Measurements from ENCODE around the gene SULT1A2.
"Not testable (repeated sequence)": the region's sequence is repeated elsewhere in the genome, so short reads cannot be mapped to it uniquely, and the experiment has no call there.

SULT1A2 gene

DNA sequence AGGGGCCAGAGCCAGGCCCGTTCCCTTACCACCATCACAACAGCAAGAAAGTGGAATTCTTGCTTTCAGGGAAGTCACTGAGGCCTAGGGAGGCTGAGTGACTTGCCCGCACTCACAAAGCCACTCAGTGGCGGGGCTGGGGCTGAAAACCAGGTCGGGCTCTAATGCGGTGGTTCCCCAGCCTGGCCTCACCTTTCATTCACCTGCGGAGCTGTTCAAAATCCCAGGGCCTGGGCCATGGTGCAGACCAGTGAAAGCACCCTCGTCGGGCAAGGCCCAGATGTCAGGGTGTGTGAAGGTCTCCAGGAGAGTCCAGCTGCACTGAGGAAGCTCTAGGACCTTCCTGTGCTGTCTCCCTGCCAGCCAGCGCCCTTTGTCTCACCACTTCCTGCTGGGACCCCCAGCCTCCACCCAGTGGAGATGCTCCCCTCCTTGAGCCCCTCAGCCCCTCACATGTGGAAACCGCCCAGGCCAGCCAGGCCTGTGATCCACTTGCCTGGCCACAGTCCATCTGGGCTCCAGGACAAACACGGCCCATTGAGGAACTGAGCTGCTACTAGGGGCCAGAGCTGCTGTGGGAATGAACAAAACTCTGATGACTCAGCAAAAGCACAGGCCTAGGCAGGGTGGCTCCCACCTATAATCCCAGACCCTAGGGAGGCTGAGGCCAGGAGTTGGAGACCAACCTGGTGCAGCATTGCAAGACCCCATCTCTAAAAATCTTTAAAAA, 12.2 kb upstream of the SULT1A2 start:
- DNase-seq, result not testable (repeated sequence)

DNA sequence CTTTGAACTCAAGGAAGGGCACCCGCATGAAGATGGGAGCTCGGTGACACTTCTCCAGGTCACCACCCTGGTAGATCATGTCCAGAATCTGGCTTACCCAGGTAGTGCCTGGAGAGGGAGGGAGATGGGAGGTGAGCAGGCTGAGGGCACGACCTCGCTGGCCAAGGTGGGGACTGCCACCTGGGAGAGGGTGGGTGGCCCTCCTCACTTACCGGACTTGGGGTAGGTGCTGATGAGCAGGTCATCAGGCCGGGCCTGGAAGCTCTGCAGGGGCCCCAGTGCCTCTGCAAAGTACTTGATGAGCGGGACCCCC, 11.6 kb upstream of the SULT1A2 start:
- DNase-seq, result not testable (repeated sequence)

DNA sequence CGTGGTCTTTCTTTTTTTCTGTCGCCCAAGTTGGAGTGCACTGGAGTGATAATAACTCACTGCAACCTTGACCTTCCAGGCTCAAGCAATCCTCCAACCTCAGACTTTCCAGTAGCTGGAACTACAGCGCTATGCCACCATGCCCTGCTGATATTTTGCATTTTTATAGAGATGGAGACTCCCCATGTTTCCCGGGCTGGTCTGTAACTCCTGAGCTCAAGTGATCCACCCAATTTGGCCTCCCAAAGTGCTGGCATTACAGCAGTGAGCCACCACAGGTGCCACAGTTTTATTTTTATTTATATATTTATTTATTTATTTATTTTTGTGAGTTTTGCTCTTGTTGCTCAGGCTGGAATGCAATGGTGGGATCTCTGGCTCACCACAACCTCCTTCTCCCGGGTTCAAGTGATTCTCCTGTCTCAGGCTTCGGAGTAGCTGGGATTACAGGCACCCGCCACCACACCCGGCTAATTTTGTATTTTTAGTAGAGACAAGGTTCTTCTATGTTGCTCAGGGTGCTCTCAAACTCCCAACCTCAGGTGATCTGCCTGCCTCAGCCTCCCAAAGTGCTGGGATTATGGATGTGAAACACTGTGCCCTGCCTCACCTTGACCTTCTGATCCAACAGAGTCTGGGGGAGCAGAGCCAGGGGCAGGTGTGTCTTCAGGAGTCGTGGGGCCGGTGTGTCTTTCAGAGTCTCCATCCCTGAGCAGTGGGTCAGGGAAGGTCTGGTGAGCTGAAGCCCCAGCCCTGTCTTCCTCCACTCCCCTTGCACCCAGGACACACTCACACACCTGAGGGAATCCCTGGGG, 11.0 kb upstream of the SULT1A2 start:
- DNase-seq, result not testable (repeated sequence)

DNA sequence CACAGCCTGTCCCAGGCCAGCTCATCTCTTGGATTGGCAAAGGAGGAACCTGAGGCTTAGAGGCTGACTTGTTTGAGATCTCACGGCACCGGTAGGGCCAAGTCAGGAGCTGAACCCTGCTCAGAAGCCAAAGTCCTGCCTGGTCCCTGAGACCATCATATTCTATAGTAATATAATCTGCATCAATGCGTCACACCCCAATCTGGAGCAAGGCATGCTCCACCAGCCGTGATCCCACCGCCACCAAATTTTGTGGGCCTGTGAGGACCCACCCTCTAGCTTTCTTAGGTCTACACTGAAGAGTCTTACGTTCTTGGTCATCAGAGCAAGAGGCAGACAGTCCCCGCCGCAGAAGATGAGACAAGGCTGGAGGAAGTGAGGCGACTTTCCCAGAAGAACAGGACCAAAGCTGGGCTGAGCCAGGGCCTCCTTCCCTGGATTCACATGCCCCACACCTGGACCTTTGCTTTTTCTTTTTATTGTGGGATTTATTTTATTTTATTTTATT, 10.3 kb upstream of the SULT1A2 start:
- no peak for DNase-seq

DNA sequence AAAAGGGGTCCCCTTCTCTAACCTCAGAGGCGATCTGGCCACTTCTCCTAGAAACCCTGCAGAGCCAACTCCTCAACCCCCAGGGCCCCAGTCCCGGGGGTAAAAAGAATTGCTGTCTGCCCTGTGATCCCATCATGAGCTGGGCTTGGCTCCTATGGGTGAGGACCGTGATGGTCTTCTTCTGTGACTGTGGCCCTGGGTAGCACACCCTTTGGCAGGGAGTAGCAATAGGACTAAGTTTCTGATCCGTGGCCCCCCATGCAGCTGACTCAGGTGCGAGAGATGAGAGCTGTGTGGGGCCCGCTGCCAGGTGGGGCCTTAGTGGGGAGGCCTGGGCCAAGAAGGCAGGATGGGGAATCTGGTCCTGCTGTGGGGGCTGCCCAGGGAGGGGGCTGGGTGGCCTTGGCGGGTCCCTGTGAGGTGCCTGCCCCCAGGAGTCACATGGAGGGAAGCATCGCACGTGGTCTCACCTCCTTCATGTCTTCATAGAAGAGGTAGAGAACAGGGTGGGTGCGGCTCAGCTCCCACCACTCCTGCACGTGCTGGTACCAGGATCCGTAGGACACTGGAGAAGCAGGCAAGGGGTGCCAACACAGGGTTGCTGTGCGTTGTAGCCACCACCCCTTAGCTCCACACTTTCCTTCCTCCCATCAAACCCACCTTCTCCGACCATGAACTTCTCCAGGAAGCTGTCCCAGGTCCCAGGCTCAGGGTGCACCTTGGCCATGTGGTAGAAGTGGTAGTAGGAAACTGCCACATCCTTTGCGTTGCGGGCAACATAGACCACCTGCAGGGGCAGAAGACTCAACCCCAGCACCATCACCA, 9.7 kb upstream of the SULT1A2 start:
- DNase-seq, result no peak

DNA sequence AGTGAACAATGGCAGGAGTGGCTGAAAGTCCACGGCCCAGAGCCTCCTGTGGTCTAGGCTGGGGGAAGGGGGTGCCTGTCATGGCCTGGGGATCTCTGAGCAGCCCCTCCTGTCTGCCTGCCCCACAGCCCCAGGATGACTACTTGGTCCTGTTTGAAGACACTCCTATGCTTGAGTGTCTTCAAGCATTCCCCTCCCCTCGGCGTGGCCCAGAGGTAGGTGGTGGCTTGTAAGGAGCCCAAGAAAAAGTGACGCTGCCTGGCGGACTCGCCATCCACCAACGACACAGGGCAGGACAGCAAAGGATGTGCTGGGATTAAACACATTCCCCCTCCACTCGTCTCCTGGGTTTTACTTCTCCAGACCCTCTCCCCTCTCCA, 7.3 kb upstream of the SULT1A2 start:
- no peak for DNase-seq

DNA sequence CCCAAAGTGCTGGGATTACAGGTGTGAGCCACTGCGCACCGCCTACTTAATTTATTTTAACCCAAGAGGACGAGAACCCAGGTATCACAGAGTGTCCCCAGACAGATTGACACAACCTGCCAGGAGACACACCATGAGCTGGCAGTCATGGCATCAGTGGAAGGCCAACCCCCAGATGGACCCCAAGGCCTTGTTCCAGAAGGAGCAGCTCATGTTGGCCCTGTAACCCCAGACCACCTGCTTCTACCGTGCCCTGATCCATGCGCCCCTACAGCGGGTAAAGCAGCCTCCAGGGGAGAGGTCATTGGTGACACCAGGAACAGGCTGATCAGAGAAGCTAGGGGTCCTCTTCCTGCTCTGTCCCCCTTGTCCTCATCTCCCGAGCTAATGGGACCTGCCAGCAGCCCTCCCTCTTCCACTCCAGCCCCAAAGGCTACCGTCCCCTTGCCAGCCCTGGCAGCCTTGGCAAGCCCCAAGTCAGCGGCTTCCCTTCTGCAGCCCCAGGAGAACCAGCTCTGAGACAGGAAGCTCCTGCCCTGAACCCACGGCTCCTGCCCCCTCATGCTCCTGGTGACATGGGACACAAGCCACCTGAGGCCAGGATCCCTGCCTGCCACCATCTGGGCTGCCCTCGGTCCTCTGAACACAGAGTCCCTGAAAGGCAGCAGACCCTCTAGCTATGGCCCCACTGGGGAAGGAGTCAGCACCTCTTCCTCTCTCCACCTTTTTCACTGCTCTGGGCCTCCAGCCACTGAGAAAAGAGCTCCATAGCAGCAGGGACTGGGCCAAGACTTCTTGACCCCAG, 6.7 kb upstream of the SULT1A2 start:
- no peak for DNase-seq

DNA sequence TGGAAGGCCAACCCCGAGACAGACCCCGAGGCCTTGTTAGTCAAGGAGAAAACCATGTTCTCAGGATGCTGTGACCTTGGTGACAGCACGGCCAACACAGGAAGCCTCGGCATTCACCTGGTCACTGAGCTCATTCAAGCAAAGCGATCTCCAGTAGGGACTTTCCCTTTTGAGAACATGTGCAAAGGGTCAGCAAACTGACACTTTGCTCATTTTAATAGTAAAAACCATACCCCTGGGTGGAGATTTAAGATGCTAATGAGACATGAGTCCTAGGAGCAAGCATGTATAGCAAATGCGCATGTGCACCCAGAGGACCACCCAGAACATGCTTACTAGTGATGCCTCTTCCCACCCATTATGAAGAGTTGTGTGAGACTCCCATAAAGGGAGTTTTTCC, 5.7 kb upstream of the SULT1A2 start:
- DNase-seq, result no peak

DNA sequence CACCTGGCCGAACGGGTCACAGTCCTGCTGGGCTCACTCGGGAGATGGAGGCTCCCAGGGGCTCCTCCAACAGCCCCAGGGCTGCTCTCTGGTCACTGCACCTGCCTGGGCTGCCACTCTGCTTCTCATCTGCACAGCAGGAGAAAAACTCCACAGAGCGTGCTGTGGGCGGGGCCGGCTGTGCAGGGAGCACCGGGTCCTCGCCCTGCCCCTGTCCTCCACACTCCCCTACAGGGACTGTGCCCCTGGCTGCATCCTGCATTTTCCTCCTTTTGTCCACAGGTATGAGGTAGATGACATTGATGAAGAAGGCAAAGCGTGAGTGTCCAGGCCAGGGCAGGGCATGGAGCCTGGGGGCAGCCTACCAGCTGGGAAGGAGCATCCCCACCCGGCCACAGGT, 5.2 kb upstream of the SULT1A2 start:
- DNase-seq, result not testable (repeated sequence)

DNA sequence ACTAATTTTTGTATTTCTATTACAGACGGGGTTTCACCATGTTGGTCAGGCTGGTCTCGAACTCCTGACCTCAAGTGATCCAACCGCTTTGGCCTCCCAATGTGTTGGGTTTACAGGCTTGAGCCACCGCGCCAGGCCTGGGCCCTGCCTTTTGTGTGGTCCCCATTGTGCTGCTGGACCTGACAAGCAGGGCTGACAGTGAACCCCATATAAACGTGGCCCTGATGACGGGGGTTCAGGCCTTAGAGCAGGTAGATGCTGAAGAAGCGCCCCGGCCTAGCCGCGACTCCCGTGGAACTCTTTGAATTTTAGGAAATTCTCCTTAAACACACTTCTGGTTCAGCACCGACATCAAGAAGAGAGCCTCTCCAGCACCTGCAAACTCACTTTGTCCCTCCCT, 4.7 kb upstream of the SULT1A2 start:
- DNase-seq, result not testable (repeated sequence)

DNA sequence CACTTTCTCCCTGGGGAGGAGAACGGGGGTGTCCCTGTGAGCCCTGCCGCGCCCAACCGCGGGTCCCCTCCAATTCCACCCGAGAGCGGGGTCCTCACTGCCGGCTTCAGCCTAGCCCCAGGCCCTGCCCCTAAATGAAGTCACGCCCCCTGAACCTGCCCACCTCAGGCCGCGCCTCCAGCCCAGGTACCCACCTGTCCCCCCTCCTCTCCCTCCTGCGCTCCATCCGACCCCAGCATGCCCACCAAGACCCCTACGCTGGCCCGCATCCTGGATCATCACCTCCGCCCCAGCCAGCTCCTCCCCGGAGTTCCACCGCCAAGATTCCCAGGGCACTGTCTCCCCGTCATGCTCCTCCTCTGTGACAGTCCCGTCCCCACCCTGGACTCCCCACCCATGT, 4.1 kb upstream of the SULT1A2 start:
- DNase-seq, result not testable (repeated sequence)

DNA sequence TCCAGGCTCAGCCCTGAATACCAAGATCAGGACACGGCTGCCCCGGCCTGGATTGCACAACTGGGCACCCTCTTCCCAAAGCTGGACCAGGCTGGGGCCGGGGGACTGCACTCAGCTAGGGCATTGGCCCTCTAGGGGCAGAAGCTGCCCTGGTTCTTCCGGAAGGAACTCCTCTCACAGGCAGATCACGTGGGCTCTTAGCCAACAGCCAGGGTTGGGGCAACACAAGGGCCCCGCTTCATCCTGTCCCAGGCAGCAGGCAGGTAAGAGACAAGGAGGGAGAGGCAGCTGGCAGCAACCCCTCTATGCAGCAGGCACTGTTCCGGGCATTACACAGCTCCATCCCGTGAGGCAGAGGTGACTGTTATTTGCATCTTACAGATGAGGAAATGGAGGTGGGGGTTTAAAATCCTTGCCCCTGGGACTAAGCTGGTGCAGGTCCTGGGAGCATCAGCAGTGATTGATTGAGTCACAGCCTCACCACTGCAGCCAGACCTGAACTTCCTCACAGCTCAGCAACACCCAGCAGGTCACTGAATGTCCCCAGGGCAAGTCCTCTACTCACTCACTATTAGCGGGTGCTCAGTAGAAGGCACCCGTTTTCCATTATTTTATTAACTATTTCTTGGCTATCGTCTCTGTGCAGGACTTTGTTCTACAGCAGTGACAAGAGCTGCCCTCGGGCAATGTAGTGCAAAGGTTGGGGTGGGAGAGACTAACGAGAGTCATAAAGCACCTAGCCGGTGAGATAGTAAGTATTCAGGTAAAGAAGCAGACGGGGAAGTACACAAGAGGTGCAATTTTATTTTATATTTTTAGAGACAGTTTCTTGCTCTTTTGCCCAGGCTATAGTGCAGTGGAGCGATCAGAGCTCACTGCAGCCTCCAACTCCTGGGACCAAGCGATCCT, 2.8 kb upstream of the SULT1A2 start:
- not testable (repeated sequence) for DNase-seq

DNA sequence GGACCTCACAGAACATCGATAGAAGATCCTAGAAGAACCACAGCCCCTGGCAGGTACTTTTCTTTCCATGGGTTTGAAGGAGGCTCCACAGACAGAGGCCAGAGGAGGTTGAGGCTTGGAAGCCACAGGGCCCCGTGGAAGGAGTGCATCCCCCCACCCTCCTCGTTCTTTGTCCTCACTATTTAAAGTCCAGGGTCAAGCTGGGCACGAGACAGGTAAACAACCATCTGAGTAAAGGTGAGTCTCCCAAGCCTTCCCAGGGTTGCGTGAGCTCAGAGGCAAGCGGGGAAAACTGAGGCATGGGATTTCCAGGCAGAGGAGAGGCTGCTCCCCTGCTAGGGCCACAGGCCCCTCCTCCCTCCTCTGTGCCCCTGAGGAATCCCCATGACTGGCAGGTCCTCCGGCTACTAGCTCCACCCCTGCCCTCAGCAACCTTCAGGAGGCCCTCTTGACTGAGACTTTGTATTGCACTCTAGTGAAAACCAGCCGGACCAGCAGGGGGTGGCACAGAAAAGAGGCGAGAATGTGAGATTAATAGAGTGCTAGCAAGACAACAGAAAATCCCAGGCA, 927 bp upstream of the SULT1A2 start:
- DNase-seq, result no peak

DNA sequence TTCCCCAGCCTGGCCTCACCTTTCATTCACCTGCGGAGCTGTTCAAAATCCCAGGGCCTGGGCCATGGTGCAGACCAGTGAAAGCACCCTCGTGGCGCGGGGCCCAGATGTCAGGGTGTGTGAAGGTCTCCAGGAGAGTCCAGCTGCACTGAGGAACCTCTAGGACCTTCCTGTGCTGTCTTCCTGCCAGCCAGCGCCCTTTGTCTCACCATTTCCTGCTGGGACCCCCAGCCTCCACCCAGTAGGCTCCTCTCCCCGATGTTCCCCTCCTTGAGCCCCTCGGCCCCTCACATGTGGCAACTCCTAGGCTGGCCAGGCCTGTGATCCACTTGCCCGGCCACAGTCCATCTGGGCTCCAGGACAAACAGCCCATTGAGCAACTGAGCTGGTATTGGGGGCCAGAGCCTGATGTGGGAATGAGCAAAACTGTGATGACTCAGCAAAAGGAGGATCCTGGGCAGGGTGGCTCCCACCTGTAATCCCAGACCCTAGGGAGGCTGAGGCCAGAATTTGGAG, 677 bp downstream of the SULT1A2 start:
- DNase-seq, result no peak

DNA sequence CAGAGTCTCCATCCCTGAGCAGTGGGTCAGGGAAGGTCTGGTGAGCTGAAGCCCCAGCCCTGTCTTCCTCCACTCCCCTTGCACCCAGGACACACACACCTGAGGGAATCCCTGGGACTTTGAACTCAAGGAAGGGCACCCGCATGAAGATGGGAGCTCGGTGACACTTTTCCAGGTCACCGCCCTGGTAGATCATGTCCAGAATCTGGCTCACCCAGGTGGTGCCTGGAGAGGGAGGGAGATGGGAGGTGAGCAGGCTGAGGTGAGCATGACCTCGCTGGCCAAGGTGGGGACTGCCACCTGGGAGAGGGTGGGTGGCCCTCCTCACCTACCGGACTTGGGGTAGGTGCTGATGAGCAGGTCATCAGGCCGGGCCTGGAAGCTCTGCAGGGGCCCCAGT, 1.4 kb downstream of the SULT1A2 start:
- DNase-seq, result not testable (repeated sequence)

DNA sequence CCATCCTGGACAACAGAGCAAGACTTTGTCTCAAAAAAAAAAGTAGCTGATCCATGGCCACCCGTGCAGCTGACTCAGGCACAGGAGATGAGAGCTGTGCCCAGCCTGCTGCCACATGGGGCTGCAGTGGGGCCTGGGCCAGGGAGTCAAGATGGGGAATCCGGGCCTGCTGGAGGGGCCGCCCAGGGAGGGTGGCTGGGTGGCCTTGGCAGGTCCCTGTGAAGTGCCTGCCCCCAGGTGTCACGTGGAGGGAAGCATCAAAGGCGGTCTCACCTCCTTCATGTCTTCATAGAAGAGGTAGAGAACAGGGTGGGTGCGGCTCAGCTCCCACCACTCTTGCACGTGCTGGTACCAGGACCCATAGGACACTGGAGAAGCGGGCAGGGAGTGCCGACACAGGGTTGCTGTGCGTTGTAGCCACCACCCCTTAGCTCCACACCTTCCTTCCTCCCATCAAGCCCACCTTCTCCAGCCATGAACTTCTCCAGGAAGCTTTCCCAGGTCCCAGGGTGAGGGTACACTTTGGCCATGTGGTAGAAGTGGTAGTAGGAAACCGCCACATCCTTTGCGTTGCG, 3.8 kb downstream of the SULT1A2 start:
- DNase-seq, result no peak

DNA sequence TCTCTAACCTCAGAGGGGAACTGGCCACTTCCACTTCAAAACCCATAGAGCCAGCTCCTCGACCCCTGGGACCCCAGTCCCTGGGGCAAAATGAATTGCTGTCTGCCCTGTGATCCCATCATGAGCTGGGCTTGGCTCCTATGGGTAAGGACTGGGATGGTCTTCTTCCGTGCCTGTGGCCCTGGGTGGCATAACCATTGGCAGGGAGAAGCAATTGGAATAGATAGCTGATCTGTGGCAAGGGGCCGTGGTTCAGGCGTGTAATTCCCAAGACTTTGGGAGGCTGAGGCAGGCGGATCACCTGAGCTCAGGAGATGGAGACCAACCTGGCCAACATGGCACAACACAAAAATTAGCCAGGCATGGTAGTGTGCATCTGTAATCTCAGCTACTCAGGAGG, 4.3 kb downstream of the SULT1A2 start:
- DNase-seq, result no peak

DNA sequence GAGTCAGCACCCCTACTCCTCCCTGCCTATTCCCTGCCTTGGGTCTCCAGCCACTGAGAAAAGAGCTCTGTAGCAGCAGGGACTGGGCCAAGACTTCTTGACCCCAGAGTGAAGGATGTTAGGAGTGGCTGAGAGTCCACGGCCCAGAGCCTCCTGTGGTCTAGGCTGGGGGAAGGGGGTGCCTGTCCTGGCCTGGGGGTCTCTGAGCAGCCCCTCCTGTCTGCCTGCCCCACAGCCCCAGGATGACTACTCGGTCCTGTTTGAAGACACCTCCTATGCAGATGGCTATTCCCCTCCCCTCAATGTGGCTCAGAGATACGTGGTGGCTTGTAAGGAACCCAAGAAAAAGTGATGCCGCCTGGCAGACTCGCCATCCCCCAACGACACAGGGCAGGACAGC, 5.5 kb downstream of the SULT1A2 start:
- DNase-seq, result no peak

DNA sequence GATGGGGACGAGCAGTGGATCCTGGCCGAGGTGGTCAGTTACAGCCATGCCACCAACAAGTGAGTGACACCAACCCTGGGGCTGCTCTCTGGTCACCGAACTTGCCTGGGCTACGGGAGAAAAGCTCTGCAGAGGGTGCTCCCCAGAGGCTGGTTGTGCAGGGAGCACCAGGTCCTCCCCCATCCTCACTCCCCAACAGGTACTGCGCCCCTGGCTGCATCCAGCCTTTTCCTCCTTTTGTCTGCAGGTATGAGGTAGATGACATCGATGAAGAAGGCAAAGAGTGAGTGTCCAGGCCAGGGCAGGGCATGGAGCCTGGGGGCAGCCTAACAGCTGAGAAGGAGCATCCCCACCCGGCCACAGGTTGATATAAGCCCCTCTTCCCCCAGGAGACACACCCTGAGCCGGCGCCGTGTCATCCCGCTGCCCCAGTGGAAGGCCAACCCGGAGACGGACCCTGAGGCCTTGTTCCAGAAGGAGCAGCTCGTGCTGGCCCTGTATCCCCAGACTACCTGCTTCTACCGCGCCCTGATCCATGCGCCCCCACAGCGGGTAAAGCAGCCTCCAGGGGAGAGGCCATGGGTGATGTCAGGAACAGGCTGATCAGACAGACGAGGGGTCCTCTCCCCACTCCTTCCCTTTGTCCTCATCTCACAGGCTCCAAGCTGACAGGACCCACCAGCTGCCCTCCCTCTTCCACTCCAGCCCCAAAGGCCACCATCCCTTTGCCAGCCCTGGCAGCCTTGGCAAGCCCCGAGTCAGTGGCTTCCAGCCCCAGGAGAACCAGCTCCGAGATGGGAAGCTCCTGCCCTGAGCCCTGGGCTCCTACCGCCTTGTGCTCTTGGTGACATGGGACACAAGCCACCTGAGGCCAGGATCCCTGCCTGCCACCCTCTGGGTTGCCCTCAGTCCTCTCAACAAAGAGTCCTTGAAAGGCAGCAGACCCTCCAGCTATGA, 6.2 kb downstream of the SULT1A2 start:
- no peak for DNase-seq
